GM12875 (cell line): ENCODE measurements around the gene UACA.

ENCODE experiments used
- H3K4me3 ChIP-seq: one replicate; pipeline ENCODE4 v1.5.1; 2011; ENCODE audit warnings: low read depth, low read length, control low read depth
- CTCF ChIP-seq: IDR thresholded peaks from 2 replicates; pipeline ENCODE4 v1.5.1; 2011; ENCODE audit warnings: low read depth, mild to moderate bottlenecking, control low read depth, inconsistent platforms, low read length, moderate library complexity, borderline replicate concordance; ENCODE audit not compliant: insufficient read depth

UACA gene

GRCh38 chr15:70633103-70633831 lies 130.1 kb downstream of the UACA start:
- TF ChIP-seq CTCF: no peak
- no peak overlapping the region for H3K4me3 ChIP-seq

GRCh38 chr15:70632491-70633102 lies 130.8 kb downstream of the UACA start:
- TF ChIP-seq CTCF: no peak
- H3K4me3 ChIP-seq: no peak overlapping the region

- H3K4me3 ChIP-seq: no peak overlapping the region
- TF ChIP-seq CTCF: no peak
These were observed 131.3 kb downstream of the UACA start for GRCh38 chr15:70632079-70632478.

GRCh38 chr15:70629735-70630273 lies 133.6 kb downstream of the UACA start:
- no peak overlapping the region for H3K4me3 ChIP-seq
- no peak for TF ChIP-seq CTCF

GRCh38 chr15:70628549-70628896 lies 134.8 kb downstream of the UACA start:
- no peak overlapping the region for H3K4me3 ChIP-seq
- TF ChIP-seq CTCF: no peak

- H3K4me3 ChIP-seq: no peak overlapping the region
- TF ChIP-seq CTCF: no peak
These were observed 135.4 kb downstream of the UACA start for GRCh38 chr15:70627734-70628548.

- TF ChIP-seq CTCF: no peak
- H3K4me3 ChIP-seq: no peak overlapping the region
These were observed 136.0 kb downstream of the UACA start for GRCh38 chr15:70627322-70627721.
